IMR-90 (cell line): Measurements from ENCODE around the gene LSMEM2. TPM values are rescaled to one million over a fixed set of nuclear protein-coding genes. Genes with fewer than 3 reads are reported as not detected.
A peak's percentile ranks its signal among the peaks of the same experiment; 100 is the strongest.

Experiments used
- ATAC-seq: fragments of 200-7000 bp; cut with Tn5 transposase; 2 replicates; pipeline ENCODE4 v1.9.1; 2020; ENCODE audit warnings: low read depth, mild to moderate bottlenecking, moderate library complexity
- BruUV-seq: library from RNA; stranded (reverse); fragments of 400-500 nt; replicated peaks from 2 replicates; lab custom pipeline; 2021; lab: Mats Ljungman, UMichigan
- CTCF ChIA-PET: fragments of 300-600 bp; formaldehyde crosslinking; extraction: SDS; loops from one replicate; lab custom pipeline; 2021; ENCODE audit warnings: antibody characterized with exemption; lab: Yijun Ruan, JAX
- POLR2A ChIA-PET: fragments of 300-600 bp; sonication (Branson Sonifier 250); formaldehyde crosslinking; loops from one replicate; lab custom pipeline; 2022; ENCODE audit warnings: antibody characterized with exemption; ENCODE audit not compliant: unreplicated experiment; lab: Charles Lee
- DNase-seq: peaks from one replicate; pipeline ENCODE4 v3.0.0; 2013
- H2AFZ ChIP-seq: replicated peaks from 2 replicates; pipeline ENCODE3; 2013; ENCODE audit warnings: low read length, mild to moderate bottlenecking; ENCODE audit not compliant: poor library complexity
- H2AK5ac ChIP-seq: 2 replicates; pipeline ENCODE4 v1.6.1; 2013; ENCODE audit warnings: low read depth, low read length, inconsistent platforms
- H2AK9ac ChIP-seq: replicated peaks from 2 replicates; pipeline ENCODE3; 2013; ENCODE audit warnings: mild to moderate bottlenecking, low read depth, low read length, moderate library complexity; ENCODE audit not compliant: poor library complexity
- H2BK120ac ChIP-seq: 2 replicates; pipeline ENCODE4 v1.6.1; 2013; ENCODE audit warnings: low read depth, low read length, inconsistent platforms
- H2BK15ac ChIP-seq: 3 replicates; pipeline ENCODE4 v1.6.1; 2013; ENCODE audit warnings: low read depth, low read length, inconsistent platforms
- H2BK20ac ChIP-seq: 2 replicates; pipeline ENCODE4 v1.6.1; 2013; ENCODE audit warnings: low read depth, mild to moderate bottlenecking, inconsistent platforms, low read length, moderate library complexity
- H2BK5ac ChIP-seq: 2 replicates; pipeline ENCODE4 v1.6.1; 2013; ENCODE audit warnings: mild to moderate bottlenecking, low read depth, low read length, inconsistent platforms; ENCODE audit not compliant: poor library complexity, severe bottlenecking
- H3K14ac ChIP-seq: replicated peaks from 2 replicates; pipeline ENCODE4 v1.6.1; 2013; ENCODE audit warnings: low read depth, low read length, inconsistent platforms
- H3K18ac ChIP-seq: 2 replicates; pipeline ENCODE4 v1.6.1; 2013; ENCODE audit warnings: low read depth, low read length, control low read depth
- H3K23ac ChIP-seq: 2 replicates; pipeline ENCODE4 v1.6.1; 2013; ENCODE audit warnings: low read depth, low read length, inconsistent platforms
- H3K27ac ChIP-seq: 2 replicates; pipeline ENCODE4 v1.5.1; 2013; ENCODE audit warnings: mild to moderate bottlenecking, control low read depth, low read length; ENCODE audit not compliant: insufficient read depth
- H3K27me3 ChIP-seq: 2 replicates; pipeline ENCODE4 v1.6.1; 2013; ENCODE audit warnings: low read length; ENCODE audit not compliant: control insufficient read depth, insufficient read depth
- H3K36me3 ChIP-seq: 2 replicates; pipeline ENCODE4 v1.6.1; 2013; ENCODE audit warnings: low read length, mixed read lengths; ENCODE audit not compliant: control insufficient read depth, insufficient read depth
- H3K4ac ChIP-seq: 2 replicates; pipeline ENCODE4 v1.6.1; 2013; ENCODE audit warnings: low read depth, low read length, inconsistent platforms
- H3K4me1 ChIP-seq: 2 replicates; pipeline ENCODE4 v1.6.1; 2013; ENCODE audit warnings: low read length, mixed read lengths; ENCODE audit not compliant: control insufficient read depth, insufficient read depth
- H3K4me2 ChIP-seq: 2 replicates; pipeline ENCODE4 v1.6.1; 2013; ENCODE audit warnings: low read depth, mild to moderate bottlenecking, control low read depth, low read length, moderate library complexity
- H3K4me3 ChIP-seq: 2 replicates; pipeline ENCODE4 v1.5.1; 2013; ENCODE audit warnings: low read depth, mild to moderate bottlenecking, control low read depth, low read length, moderate library complexity; ENCODE audit not compliant: insufficient read depth
- H3K56ac ChIP-seq: 2 replicates; pipeline ENCODE4 v1.6.1; 2013; ENCODE audit warnings: low read length, inconsistent platforms; ENCODE audit not compliant: insufficient read depth; ENCODE audit errors: extremely low read depth
- H3K79me1 ChIP-seq, 2 experiments: 2 replicates each; pipeline ENCODE4 v1.6.1; 2013; ENCODE audit warnings: low read length in 2 of 2, inconsistent platforms in 1 of 2, low read depth in 1 of 2
- H3K9ac ChIP-seq: 2 replicates; pipeline ENCODE4 v1.6.1; 2013; ENCODE audit warnings: low read depth, low read length, control low read depth
- H3K9me1 ChIP-seq: 2 replicates; pipeline ENCODE4 v1.6.1; 2013; ENCODE audit warnings: low read length, inconsistent platforms; ENCODE audit not compliant: insufficient read depth
- H3K9me3 ChIP-seq: 2 replicates; pipeline ENCODE4 v1.6.1; 2013; ENCODE audit warnings: low read length; ENCODE audit not compliant: control insufficient read depth, insufficient read depth
- H4K20me1 ChIP-seq: 2 replicates; pipeline ENCODE4 v1.6.1; 2013; ENCODE audit warnings: low read length, inconsistent platforms; ENCODE audit not compliant: insufficient read depth
- H4K5ac ChIP-seq: 2 replicates; pipeline ENCODE4 v1.6.1; 2013; ENCODE audit warnings: mild to moderate bottlenecking, low read depth, low read length, control low read depth
- H4K8ac ChIP-seq, 2 experiments: 2 replicates each; pipeline ENCODE4 v1.6.1; 2013; ENCODE audit warnings: low read depth in 2 of 2, low read length in 2 of 2, control low read depth in 1 of 2, inconsistent platforms in 1 of 2
- H4K91ac ChIP-seq: 2 replicates; pipeline ENCODE4 v1.6.1; 2013; ENCODE audit warnings: low read depth, low read length, inconsistent platforms; ENCODE audit not compliant: insufficient read depth
- BHLHE40 ChIP-seq: fragments of 150-350 bp; IDR thresholded peaks from 2 replicates; pipeline ENCODE4 v1.6.1; 2016; ENCODE audit warnings: mild to moderate bottlenecking, low read depth, low read length
- CEBPB ChIP-seq: IDR thresholded peaks from 2 replicates; pipeline ENCODE4 v1.6.1; 2012; ENCODE audit warnings: low read depth, low read length, improper control_type of control experiment
- CHD1 ChIP-seq: IDR thresholded peaks from 2 replicates; pipeline ENCODE4 v1.6.1; 2012; ENCODE audit warnings: low read depth, low read length, improper control_type of control experiment
- CTCF ChIP-seq: conservative IDR thresholded peaks from 2 replicates; pipeline ENCODE4 v1.5.1; 2012; ENCODE audit warnings: mild to moderate bottlenecking, low read depth, low read length, improper control_type of control experiment
- ELK1 ChIP-seq: fragments of 150-350 bp; IDR thresholded peaks from 2 replicates; pipeline ENCODE4 v1.6.1; 2016; ENCODE audit warnings: low read depth, mild to moderate bottlenecking, low read length, moderate library complexity, borderline replicate concordance
- MAFK ChIP-seq: IDR thresholded peaks from 2 replicates; pipeline ENCODE4 v1.6.1; 2012; ENCODE audit warnings: low read depth, low read length, improper control_type of control experiment
- MAZ ChIP-seq: IDR thresholded peaks from 2 replicates; pipeline ENCODE4 v1.6.1; 2012; ENCODE audit warnings: low read depth, mild to moderate bottlenecking, low read length, improper control_type of control experiment, moderate library complexity, borderline replicate concordance
- MXI1 ChIP-seq: IDR thresholded peaks from 2 replicates; pipeline ENCODE4 v1.6.1; 2012; ENCODE audit warnings: low read depth, mild to moderate bottlenecking, low read length, moderate library complexity, borderline replicate concordance
- NFE2L2 ChIP-seq: fragments of 150-350 bp; IDR thresholded peaks from 2 replicates; pipeline ENCODE4 v1.6.1; 2016; ENCODE audit warnings: low read depth, mild to moderate bottlenecking, low read length
- POLR2A ChIP-seq: IDR thresholded peaks from 2 replicates; pipeline ENCODE4 v1.6.1; 2012; ENCODE audit warnings: mild to moderate bottlenecking, low read depth, low read length
- RAD21 ChIP-seq: IDR thresholded peaks from 2 replicates; pipeline ENCODE4 v1.6.1; 2012; ENCODE audit warnings: low read length, improper control_type of control experiment
- RCOR1 ChIP-seq: IDR thresholded peaks from 2 replicates; pipeline ENCODE4 v1.6.1; 2012; ENCODE audit warnings: mild to moderate bottlenecking, low read length, improper control_type of control experiment; ENCODE audit not compliant: insufficient replicate concordance
- RFX5 ChIP-seq: IDR thresholded peaks from 2 replicates; pipeline ENCODE4 v1.8.0; 2012; ENCODE audit warnings: low read depth, mild to moderate bottlenecking, low read length, moderate library complexity
- SMC3 ChIP-seq: fragments of 150-350 bp; IDR thresholded peaks from 2 replicates; pipeline ENCODE4 v1.6.1; 2016; ENCODE audit warnings: low read depth, mild to moderate bottlenecking, antibody characterized with exemption, low read length, moderate library complexity
- WGBS, 2 experiments: methylation state at CpG; one replicate each; pipeline versions ENCODE4 v1.1.5 to v1.1.7; 2013; ENCODE audit warnings: missing lambda C conversion rate in 2 of 2; ENCODE audit not compliant: insufficient read length in 1 of 2; ENCODE audit errors: extremely low coverage in 2 of 2; 5-methylcytosine and 5-hydroxymethylcytosine counted together
- dilution Hi-C: fragments of 300-500 bp; cut with HindIII; formaldehyde crosslinking; loops from one replicate; pipeline ENCODE4 v1.14.3; 2018; ENCODE audit warnings: low sequenced_read_pairs; ENCODE audit not compliant: unreplicated experiment
- in situ Hi-C: fragments of 300-500 bp; cut with MboI; formaldehyde crosslinking; loops from 3 replicates; pipeline ENCODE4 v1.14.3; 2019; ENCODE audit warnings: low sequenced_read_pairs, inconsistent platforms, mixed read lengths
- intact Hi-C: fragments of 100-400 bp; cut with micrococcal nuclease; formaldehyde crosslinking; loops from 2 replicates; pipeline ENCODE4 v1.10.0; 2022
- polyA plus RNA-seq, 3 experiments: library from polyadenylated mRNA; depleted of rRNA; stranded (reverse); fragments of >200 nt; gene quantifications; 2 replicates each; pipeline ENCODE4 v1.2.3, GENCODE V29; 2012; ENCODE audit warnings: low replicate concordance in 1 of 3
- total RNA-seq: library from RNA; depleted of rRNA; stranded (reverse); fragments of >200 nt; gene quantifications from 2 replicates; pipeline ENCODE4 v1.2.3, GENCODE V29; 2012
- TF ChIP-seq, protein P1 (sequence below): fragments of 150-350 bp; IDR thresholded peaks from 2 replicates; pipeline ENCODE4 v1.6.1; 2017; ENCODE audit warnings: mild to moderate bottlenecking, antibody characterized with exemption, low read length, low read depth

LSMEM2 gene
- total and polyA plus RNA-seq, 2 of the 4 experiments (the other 2 are of a cell fraction): under 0.01 TPM; not detected in 1

DNA sequence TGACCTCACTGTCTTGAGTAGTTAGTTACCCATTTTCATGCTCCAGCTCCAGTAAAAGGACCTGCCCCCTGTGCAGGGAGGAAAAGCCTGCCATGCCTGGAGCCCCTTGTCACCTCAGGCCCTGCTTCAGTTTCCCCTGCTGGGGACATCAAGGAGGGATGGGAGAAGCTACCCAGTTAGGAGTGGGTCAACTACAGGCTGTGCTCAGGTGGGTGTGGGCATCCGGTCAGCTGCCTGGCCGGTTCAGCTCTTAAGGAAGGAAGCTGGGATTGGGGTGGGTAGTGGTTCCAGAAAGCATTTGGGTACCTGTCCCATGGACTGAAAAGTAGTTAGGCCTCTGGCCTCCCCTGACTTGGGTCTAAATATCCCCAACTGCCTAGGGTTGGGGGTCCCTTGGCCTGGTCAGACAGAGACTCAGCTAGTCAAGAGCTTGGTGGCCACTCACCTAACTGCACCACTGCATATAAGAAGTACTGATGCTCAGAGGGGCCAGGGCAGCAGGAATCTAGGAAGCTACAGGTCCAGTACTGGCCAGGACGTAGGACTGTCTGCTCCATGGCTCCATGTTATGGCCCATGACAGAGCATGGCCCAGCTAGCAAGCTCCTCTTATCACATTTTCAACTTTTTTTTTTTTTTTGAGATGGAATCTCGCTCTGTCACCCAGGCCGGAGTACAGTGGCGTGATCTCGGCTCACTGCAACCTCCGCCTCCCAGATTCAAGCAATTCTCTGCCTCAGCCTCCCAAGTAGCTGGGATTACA is 549 bp downstream of the LSMEM2 start:
- H3K14ac ChIP-seq: no peak overlapping the region; the same call in 1 of the 2 replicates
- BruUV-seq: no TSS peak
- H4K20me1 ChIP-seq: no peaks in the 10 kb centered on the region
- no peak overlapping the region for H3K23ac ChIP-seq
- H3K27ac ChIP-seq: no peak overlapping the region
- no peak overlapping the region for H2BK5ac ChIP-seq
- intact Hi-C loops (no loop called here), dilution Hi-C loops (no loop called here), in situ Hi-C loops (no loop called here)
- H2BK15ac ChIP-seq: no peak overlapping the region
- CTCF ChIA-PET: interaction anchor here (0.6 kb wide), 1 partner anchor 53 kb away, joined by 5 read pairs; no protein-coding TSS in a partner anchor
- no peaks in the 10 kb centered on the region for H3K79me1 ChIP-seq
- H3K56ac ChIP-seq: no peak overlapping the region
- no peaks in the 10 kb centered on the region for H3K9me1 ChIP-seq
- WGBS, 2 experiments: no CpG with 5 or more reads among the region's 8 CpGs
- no peak; the same call in 1 of the 2 replicates for ATAC-seq
- H2BK120ac ChIP-seq: no peak overlapping the region
- no peak overlapping the region for H3K18ac ChIP-seq
- no peaks in the 10 kb centered on the region for H3K4me1 ChIP-seq
- H4K8ac ChIP-seq: no peak overlapping the region
- H3K36me3 ChIP-seq: peaks cover 17% of the 10 kb centered on the region; the same call in 1 of the 2 replicates
- H2AK5ac ChIP-seq: no peak overlapping the region
- no peak overlapping the region for H4K91ac ChIP-seq
- H3K9ac ChIP-seq: no peak overlapping the region
- H3K9me3 ChIP-seq: no peaks in the 10 kb centered on the region
- H3K27me3 ChIP-seq: no peaks in the 10 kb centered on the region
- H3K4ac ChIP-seq: no peak overlapping the region
- no peak for DNase-seq
- H2AK9ac ChIP-seq: peak overlapping the region; percentile 88
- H4K5ac ChIP-seq: no peak overlapping the region
- H2BK20ac ChIP-seq: no peak overlapping the region
- H3K4me2 ChIP-seq: no peak overlapping the region
- no peak overlapping the region for H2AFZ ChIP-seq
- no peak overlapping the region for H3K4me3 ChIP-seq
- POLR2A ChIA-PET: interaction anchor here (0.7 kb wide), 1 partner anchor 220 kb away, joined by 5 read pairs; no protein-coding TSS in a partner anchor
- no peak for TF ChIP-seq CEBPB
- TF ChIP-seq NFE2L2: no peak
- TF ChIP-seq MAZ: no peak
- TF ChIP-seq MAFK: no peak
- TF ChIP-seq RAD21: no peak
- TF ChIP-seq, protein P1, sequence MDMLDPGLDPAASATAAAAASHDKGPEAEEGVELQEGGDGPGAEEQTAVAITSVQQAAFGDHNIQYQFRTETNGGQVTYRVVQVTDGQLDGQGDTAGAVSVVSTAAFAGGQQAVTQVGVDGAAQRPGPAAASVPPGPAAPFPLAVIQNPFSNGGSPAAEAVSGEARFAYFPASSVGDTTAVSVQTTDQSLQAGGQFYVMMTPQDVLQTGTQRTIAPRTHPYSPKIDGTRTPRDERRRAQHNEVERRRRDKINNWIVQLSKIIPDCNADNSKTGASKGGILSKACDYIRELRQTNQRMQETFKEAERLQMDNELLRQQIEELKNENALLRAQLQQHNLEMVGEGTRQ: no peak
- no peak for TF ChIP-seq BHLHE40
- no peak for TF ChIP-seq MXI1
- TF ChIP-seq SMC3: no peak
- TF ChIP-seq POLR2A: no peak
- no peak for TF ChIP-seq RFX5
- TF ChIP-seq CHD1: no peak
- TF ChIP-seq RCOR1: no peak
- no peak for TF ChIP-seq ELK1
- no peak for TF ChIP-seq CTCF
